NB4 (cell line): ENCODE results near the gene DLG5.

ENCODE experiments used
- CTCF ChIP-seq: IDR thresholded peaks from one replicate; pipeline ENCODE4 v1.5.1; 2012; ENCODE audit warnings: low read depth, low read length
- MYC ChIP-seq: IDR thresholded peaks from 2 replicates; pipeline ENCODE4 v1.6.1; 2011; ENCODE audit warnings: low read depth, low read length
- POLR2A ChIP-seq: IDR thresholded peaks from 2 replicates; pipeline ENCODE4 v1.6.1; 2011; ENCODE audit warnings: mild to moderate bottlenecking; ENCODE audit not compliant: insufficient read length; ENCODE audit errors: extremely low read depth
- TF ChIP-seq, protein P1 (sequence below): IDR thresholded peaks from 2 replicates; pipeline ENCODE4 v1.6.1; 2011; ENCODE audit warnings: low read depth, low read length

DNA sequence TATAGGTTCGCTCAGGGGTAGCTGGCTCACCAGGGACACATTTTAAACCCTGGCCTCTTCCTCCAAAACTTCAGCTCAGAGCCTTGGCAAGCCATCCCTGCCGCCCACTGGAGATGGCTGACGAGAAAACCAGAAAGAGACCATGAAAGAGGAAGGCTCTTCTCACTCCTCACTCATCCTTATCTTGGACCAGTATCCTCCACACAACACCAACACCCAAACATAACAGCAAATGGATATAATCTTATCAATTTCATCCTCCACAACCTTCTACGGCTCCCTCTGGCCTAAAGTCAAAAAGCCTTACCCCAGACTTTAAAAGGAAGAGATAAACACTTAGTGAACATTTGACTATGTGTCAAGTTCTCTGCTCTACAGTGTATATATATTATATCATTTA lies 26.9 kb downstream of the DLG5 start:
- no peak for TF ChIP-seq CTCF
- TF ChIP-seq, protein P1, sequence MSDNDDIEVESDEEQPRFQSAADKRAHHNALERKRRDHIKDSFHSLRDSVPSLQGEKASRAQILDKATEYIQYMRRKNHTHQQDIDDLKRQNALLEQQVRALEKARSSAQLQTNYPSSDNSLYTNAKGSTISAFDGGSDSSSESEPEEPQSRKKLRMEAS = no peak
- TF ChIP-seq POLR2A = no peak
- no peak for TF ChIP-seq MYC
